ENCODE data around the gene CPNE9.

DNA sequence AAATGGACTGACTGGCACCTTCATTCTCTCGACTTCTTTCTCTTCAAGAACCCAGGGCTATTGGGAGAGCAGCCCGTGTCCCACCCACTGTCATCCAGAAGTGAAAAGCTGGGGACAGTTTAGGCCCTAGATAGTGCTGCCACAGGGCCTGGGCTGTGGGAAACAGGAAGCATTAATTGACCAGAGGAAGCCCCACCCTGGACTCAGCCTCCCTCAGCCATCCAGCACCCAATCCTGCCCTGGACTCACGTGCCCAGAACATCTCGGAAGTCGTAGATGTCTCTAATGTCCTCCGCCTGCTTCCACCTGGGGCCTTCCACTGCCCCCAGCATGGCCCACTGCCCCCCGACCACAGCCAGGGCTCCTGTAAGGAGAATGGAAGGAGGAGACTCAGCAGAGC is 63.8 kb downstream of the CPNE9 start:
- TF ChIP-seq, protein P1, sequence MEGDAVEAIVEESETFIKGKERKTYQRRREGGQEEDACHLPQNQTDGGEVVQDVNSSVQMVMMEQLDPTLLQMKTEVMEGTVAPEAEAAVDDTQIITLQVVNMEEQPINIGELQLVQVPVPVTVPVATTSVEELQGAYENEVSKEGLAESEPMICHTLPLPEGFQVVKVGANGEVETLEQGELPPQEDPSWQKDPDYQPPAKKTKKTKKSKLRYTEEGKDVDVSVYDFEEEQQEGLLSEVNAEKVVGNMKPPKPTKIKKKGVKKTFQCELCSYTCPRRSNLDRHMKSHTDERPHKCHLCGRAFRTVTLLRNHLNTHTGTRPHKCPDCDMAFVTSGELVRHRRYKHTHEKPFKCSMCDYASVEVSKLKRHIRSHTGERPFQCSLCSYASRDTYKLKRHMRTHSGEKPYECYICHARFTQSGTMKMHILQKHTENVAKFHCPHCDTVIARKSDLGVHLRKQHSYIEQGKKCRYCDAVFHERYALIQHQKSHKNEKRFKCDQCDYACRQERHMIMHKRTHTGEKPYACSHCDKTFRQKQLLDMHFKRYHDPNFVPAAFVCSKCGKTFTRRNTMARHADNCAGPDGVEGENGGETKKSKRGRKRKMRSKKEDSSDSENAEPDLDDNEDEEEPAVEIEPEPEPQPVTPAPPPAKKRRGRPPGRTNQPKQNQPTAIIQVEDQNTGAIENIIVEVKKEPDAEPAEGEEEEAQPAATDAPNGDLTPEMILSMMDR (IDR thresholded peaks at IDR 0.05; ENCODE audit: low read depth, low read length), result no peak
- no peak for TF ChIP-seq EZH2phosphoT487 (IDR thresholded peaks at IDR 0.05; ENCODE audit: low read depth)

Measured in OCI-LY3 (cell line).